HPDE6-E6E7 (cell line): ENCODE results near the gene USP30.

Source experiments
- DNase-seq: peaks from one replicate; pipeline ENCODE4 v3.0.0; 2011; ENCODE audit warnings: missing footprints; ENCODE audit errors: extremely low spot score

The USP30 gene

DNA sequence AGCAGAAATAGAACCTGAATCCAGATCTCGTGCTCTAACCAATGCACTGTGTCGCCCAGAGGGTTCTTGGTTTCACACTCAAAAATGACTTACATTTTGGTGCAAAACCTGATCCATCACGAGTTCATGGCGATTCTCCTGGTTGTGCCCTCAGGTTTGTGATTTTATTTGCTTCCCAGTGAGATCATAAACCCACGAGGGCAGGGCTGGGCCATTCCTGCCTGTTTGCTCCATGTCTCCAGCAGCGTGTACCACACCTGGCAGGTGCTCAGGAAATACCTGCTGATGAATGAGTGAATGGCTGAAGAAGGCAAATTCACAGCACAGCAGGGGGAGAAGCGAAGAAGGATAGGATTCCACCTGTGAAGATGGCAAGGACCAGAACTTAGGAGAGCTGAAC, 73.4 kb downstream of the USP30 start:
- DNase-seq = no peak

DNA sequence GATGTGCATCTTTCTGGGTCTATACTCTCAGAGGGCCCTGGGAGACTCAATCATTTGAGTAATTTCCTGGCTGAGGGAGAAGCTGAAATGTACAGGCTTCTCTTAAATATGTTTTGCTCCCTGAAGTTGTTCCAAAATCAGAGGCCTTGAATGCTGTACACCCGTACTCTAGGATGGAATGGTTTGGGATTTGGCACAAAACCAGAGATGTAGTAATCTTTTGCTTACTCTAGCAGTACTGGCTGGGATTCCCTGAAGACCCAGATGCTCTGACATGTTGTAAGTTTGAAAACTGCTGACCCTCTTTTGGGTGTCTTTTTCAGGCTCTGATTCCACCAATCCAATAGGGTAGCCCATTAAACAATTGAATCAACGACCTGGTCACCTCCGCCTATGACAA, 74.4 kb downstream of the USP30 start:
- no peak for DNase-seq

DNA sequence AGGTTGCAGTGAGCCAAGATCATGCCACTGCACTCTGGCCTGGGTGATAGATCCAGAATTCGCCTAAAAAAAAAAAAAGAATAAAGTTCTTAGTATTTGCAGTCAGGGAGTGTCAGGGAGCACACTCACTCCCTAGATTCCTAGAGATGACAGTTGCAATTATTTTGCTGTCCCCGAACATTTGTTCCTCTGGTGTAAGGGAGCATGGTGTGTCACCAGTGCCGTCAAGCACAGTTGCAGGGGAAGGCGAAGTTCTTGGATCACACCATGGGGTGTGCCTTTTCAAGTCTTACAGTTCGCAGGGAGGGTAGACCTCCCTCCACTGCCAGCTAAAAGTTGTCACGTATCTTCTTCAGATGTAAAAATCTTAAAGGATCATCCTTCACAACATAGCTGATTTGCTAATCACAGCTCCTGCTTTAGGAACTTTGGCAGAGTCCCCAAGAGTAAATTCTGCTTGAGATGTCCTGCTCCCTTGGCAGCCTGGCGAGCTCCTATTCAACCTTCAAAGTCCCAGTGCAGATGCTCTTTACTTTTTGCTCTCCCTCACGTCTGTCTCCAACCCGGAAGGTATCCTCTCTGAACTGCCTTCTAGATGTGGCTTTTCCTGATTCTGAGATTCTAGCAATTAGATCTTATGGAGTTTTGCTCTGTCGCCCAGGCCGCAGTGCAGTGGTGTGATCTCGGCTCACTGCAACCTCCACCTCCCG, 75.3 kb downstream of the USP30 start:
- DNase-seq = no peak

DNA sequence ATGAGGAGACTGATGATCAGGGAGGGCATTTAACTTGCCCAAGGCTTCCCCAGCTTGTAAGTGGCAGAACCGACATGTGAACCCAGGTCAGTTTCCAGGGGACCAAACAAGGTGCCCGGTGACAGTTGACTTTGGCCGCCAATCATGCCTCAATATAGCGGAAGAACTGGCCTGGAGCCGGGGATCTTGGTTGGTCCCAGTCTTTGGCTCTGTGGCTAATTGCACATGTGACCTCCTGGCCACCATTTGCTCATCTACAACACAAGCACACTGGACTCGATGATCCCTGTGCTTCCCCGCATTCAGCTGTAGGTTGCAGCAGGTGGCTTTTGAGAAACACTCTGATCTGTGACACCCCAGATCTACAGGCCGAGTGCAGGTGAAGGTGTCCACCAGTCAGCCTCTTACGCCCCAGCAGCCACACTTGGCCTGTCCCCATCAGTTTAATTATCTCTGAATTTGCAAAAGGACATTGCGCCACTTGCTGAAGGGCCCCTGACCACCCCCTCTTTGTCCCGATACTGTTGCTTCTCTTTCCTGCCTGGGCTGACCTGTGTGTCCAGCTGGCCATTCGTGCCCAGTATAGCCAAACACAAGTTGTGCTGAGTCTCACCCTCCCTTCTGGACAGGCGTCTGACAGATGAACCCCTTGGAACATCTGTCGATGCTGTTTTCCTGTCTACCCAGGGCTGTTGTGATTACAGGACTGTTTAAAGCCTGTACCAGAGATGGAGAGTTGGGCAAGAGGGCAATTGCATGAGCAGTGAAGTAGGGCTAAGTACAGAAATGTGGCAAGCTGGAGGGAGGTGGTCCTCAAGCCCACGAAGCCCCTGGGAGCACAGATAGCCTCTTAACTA, 78.1 kb downstream of the USP30 start:
- DNase-seq = no peak

DNA sequence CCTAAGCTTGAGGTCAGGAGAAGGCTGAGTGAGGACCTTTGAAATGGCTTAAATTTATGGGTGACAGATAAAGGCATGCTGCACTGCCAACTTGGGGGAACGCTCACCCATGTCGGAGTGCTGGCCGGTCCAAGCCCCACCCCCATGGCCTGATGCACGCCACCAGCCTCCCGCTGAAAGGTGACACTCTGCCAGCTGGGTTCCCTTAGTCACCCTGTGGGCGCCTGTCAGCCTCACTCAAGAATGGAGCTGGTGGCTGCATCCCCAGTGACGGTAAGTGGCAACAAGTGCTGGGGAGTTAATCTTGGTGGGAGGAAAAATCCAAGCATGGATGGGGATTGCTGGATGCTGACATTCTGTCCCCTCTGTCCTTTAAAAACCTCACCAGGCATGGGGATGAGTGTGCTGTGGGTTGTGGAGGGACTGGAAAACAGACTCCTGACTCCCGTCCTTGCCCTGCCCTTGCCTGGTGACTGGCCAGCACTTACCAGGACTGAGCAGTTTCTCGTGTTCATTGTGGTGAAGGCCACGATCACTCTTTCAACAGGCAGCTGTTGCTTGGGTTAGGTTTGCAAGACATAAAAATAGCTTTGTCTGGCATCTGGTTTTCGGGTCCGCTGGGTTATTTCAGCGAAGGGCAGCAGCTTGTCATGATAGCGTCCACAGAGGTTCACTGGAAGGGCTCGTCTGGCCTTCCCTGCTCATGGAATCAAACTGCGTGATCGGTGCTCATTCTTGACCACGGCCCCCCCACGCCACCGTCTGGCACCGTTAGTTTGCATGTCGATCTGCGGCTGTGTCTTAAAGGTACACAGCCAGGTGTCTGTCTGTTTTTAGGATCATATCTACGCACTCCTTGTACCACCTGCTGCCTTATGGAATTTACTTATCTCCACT, 79.0 kb downstream of the USP30 start:
- DNase-seq = no peak

DNA sequence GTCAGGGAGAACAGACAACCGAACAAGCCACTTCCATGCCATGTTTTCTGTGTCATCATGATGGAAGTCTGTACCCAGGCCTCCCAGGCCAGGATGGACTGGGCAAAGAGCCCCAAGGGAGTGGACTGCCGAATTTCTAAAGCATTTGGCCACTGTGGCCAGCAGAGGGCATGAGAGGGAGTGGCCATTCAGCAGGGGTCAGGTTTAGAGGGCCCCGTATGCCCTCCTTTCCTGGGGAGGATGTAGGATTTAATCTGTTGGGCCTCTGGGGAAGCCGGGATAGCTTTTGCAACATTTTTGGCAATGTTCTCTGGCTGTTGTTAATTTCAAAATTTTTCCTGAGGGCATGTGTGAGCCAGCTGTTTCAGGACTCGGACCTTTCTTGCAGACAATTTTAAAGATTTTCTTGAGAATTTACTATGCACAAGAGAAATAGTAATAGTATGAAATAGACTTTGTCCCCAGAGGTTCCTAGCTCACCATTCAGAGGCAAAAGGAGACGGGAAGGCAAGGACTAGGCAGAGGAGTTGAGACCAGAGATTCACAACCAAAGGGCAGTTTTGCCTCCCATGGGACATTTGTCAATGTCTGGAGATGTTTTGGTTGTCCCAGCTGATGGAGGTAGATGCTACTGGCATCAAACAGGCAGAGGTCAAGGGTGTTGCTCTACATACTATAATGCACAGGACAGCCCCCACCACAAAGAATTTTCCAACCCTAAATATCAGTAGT, 82.0 kb downstream of the USP30 start:
- peak; percentile 25 for DNase-seq

DNA sequence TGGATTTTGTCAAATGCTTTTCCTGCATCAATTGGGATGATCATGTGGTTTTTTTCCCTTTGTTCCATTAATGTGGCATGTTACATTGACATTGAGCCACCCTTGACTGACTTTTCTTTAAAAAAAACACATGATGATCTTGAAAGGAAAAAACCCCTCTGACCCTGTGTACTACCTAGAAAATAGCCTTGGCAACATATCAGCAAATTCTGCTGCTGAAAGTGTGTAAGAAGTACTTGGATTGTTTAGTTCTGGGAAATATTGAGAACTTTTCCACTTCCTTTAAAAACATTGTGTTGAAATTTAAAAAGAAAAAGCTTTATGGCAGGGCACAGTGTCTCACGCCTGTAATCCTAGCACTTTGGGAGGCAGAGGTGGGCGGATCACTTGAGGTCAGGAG, 84.7 kb downstream of the USP30 start:
- no peak for DNase-seq
